CD4-positive, CD25-positive, alpha-beta regulatory T cell (primary cell): ENCODE results near the gene ABHD12B. TPM values are rescaled to one million over a fixed set of nuclear protein-coding genes. Genes with fewer than 3 reads are reported as not detected.
"Not testable (repeated sequence)": the region's sequence is repeated elsewhere in the genome, so short reads cannot be mapped to it uniquely, and the experiment has no call there.

Experiments used
- ATAC-seq, 2 donors: fragments of 150-1000 bp; cut with Tn5 transposase; one replicate each; pipeline ENCODE4 v1.10.0; 2021; ENCODE audit warnings: low read depth in 2 of 2, moderate number of reproducible peaks in 2 of 2, moderate library complexity in 1 of 2
- DNase-seq, 3 donors: peaks; one replicate each; pipeline versions ENCODE4 v3.0.0 to v3.0.0-alpha.2; 2012 to 2022; ENCODE audit warnings: mixed read lengths in 1 of 3
- H3K27ac ChIP-seq: one replicate; pipeline ENCODE4 v1.7.0; 2013; ENCODE audit warnings: mild to moderate bottlenecking, low read length; ENCODE audit not compliant: insufficient read depth, poor library complexity, severe bottlenecking
- H3K27me3 ChIP-seq: one replicate; pipeline ENCODE4 v1.7.0; 2013; ENCODE audit warnings: low read length; ENCODE audit not compliant: control insufficient read depth, insufficient read depth
- H3K36me3 ChIP-seq: one replicate; pipeline ENCODE4 v1.7.0; 2013; ENCODE audit warnings: mild to moderate bottlenecking, low read length, moderate library complexity; ENCODE audit not compliant: control insufficient read depth, insufficient read depth
- H3K4me1 ChIP-seq: 2 replicates; pipeline ENCODE4 v1.7.0; 2013; ENCODE audit warnings: mild to moderate bottlenecking, low read length; ENCODE audit not compliant: insufficient read depth, control insufficient read depth, poor library complexity, severe bottlenecking
- H3K4me3 ChIP-seq: one replicate; pipeline ENCODE4 v1.7.0; 2013; ENCODE audit warnings: low read depth, mild to moderate bottlenecking, low read length, moderate library complexity
- H3K9me3 ChIP-seq, 2 experiments: 1 replicate in 1 of 2; 2 replicates in 1 of 2; pipeline ENCODE4 v1.7.0; 2013; ENCODE audit warnings: low read length in 2 of 2, mild to moderate bottlenecking in 1 of 2, moderate library complexity in 1 of 2; ENCODE audit not compliant: control insufficient read depth in 2 of 2
- H3K27ac Mint-ChIP-seq, 3 donors: one replicate each; pipeline ENCODE4 v1.8.0; 2020 to 2022; ENCODE audit warnings: mild to moderate bottlenecking in 3 of 3, mixed read lengths in 3 of 3, moderate library complexity in 2 of 3
- H3K27me3 Mint-ChIP-seq: one replicate; pipeline ENCODE4 v1.8.0; 2022; ENCODE audit warnings: mild to moderate bottlenecking, mixed read lengths
- H3K36me3 Mint-ChIP-seq: one replicate; pipeline ENCODE4 v1.8.0; 2020; ENCODE audit warnings: mixed read lengths
- H3K4me1 Mint-ChIP-seq, 4 donors: one replicate each; pipeline ENCODE4 v1.8.0; 2020 to 2022; ENCODE audit warnings: mixed read lengths in 4 of 4, mild to moderate bottlenecking in 1 of 4
- H3K4me3 Mint-ChIP-seq, 4 donors: one replicate each; pipeline ENCODE4 v1.8.0; 2020 to 2022; ENCODE audit warnings: mild to moderate bottlenecking in 4 of 4, mixed read lengths in 4 of 4, moderate library complexity in 3 of 4
- H3K9me3 Mint-ChIP-seq, 7 donors: one replicate each; pipeline ENCODE4 v1.8.0; 2020 to 2022; ENCODE audit warnings: mixed read lengths in 7 of 7, mild to moderate bottlenecking in 3 of 7, moderate library complexity in 2 of 7
- polyA plus RNA-seq, 4 donors: library from polyadenylated mRNA; unstranded; fragments of 300-500 nt; fragmentation: Illumina TruSeq; gene quantifications; one replicate each; pipeline ENCODE4 v1.2.3, GENCODE V29; 2021
- total RNA-seq: library from RNA; stranded (reverse); gene quantifications from one replicate; pipeline ENCODE4 v1.2.3, GENCODE V29; 2022

ABHD12B gene
- total and polyA plus RNA-seq, 5 donors from 2014 or later, result 0.64 TPM; not detected in 4

DNA sequence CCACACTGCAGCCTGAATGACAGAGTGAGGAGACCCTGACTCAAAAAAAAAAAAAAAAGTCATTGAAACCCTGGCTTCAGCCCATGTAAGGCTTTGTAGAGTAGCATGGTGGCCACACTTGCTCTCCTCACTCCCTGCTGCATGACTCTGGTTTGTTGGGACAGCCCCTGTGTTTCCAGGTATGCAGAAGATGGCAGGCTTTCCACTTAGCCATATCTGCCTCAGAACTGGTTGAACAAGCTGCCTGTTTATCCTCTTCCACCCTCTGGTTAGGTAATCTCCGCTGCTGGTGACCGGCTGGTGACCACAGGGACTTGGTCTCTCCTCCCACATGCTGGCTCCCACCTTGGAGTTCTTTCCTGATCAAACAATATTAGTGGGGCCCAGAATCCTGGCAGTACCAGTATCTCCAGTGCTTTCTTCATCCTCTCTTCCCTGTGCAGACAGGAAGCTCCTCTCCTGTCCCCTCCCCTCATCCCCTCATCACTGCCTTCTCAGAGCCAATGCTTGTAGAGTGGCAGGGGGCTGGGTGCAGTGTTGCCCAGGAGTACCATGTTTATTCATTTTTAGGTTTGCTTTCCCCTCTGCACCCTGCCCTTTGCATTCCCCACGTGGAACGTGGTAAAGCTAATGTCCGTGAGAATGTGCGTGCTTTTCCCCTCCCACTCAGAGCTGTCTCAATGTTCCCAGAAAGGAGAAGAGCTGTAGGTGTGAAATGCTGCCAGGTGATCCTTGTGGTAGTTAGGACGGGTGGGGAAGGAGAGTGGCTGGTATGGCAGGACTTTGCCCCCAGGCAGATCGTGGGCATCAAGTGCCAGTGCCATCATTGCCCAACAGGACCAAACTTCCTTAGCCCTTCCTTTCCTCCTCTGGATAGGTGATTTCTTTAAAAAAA is 11.3 kb downstream of the ABHD12B start:
- H3K9me3 Mint-ChIP-seq, result no peaks in the 10 kb centered on the region
- H3K36me3 ChIP-seq, result no peaks in the 10 kb centered on the region
- H3K4me1 Mint-ChIP-seq, result no peaks in the 10 kb centered on the region
- no peak overlapping the region for H3K27ac Mint-ChIP-seq
- H3K27me3 Mint-ChIP-seq, result peaks cover 60% of the 10 kb centered on the region
- H3K9me3 ChIP-seq, result no peaks in the 10 kb centered on the region
- H3K4me3 Mint-ChIP-seq, result no peak overlapping the region
- ATAC-seq (no peak), DNase-seq (no peak)
- no peaks in the 10 kb centered on the region for H3K4me1 ChIP-seq
- peaks cover 10% of the 10 kb centered on the region for H3K27me3 ChIP-seq
- no peak overlapping the region for H3K27ac ChIP-seq
- H3K36me3 Mint-ChIP-seq, result no peaks in the 10 kb centered on the region
- no peak overlapping the region for H3K4me3 ChIP-seq

DNA sequence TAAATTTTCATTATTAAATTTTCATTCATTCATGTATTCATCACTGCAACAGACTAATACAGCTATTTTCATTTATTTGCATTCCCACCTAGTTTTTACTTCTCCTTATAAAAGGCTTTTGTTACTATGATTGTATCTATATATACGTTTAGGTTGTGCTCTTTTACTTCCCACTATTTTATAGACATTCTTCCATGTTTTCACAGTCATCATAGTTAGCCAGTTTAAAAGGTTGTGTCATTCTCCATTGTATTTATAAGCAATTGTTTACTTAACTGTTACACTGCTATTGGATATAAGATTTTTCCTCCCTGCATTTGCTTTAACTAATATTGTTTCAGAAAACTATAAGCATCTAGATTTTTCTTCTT is 12.0 kb downstream of the ABHD12B start:
- no peaks in the 10 kb centered on the region for H3K9me3 Mint-ChIP-seq
- Histone ChIP-seq H3K27me3 (peaks cover 9% of the 10 kb centered on the region), H3K4me3 (no peak overlapping the region), H3K4me1 (no peaks in the 10 kb centered on the region), H3K36me3 (no peaks in the 10 kb centered on the region), H3K27ac (no peak overlapping the region), H3K9me3 (no peaks in the 10 kb centered on the region)
- DNase-seq (no peak), ATAC-seq (no peak)
- no peak overlapping the region for H3K27ac Mint-ChIP-seq
- H3K36me3 Mint-ChIP-seq, result no peaks in the 10 kb centered on the region
- no peak overlapping the region for H3K4me3 Mint-ChIP-seq
- H3K27me3 Mint-ChIP-seq, result peaks cover 59% of the 10 kb centered on the region
- no peaks in the 10 kb centered on the region for H3K4me1 Mint-ChIP-seq

DNA sequence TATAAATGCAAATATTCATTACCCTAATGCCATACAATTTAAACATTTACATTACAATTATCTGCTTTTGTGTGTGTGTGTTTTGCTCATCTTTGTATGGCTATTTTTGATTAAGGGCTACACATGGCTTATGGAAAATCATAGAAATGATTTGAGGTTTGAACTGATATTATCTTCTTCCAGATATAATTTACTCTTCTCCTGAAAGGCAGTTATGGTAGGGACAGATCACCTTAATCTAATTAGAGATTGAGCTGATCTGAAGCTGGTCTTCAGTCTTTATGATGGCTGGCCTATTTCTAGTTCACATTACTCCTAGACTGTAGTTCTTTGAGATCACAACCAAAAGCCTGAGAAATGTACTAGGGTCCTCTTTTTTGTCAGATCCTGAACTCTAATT is 15.6 kb downstream of the ABHD12B start:
- peaks cover 6% of the 10 kb centered on the region for H3K27me3 ChIP-seq
- no peaks in the 10 kb centered on the region for H3K9me3 ChIP-seq
- Mint-ChIP-seq H3K9me3 (no peaks in the 10 kb centered on the region), H3K27ac (no peak overlapping the region), H3K4me3 (no peak overlapping the region), H3K4me1 (no peaks in the 10 kb centered on the region), H3K36me3 (no peaks in the 10 kb centered on the region), H3K27me3 (peaks cover 39% of the 10 kb centered on the region)
- no peak for ATAC-seq
- no peak overlapping the region for H3K4me3 ChIP-seq
- DNase-seq, result no peak
- H3K4me1 ChIP-seq, result no peaks in the 10 kb centered on the region
- H3K27ac ChIP-seq, result no peak overlapping the region
- no peaks in the 10 kb centered on the region for H3K36me3 ChIP-seq

DNA sequence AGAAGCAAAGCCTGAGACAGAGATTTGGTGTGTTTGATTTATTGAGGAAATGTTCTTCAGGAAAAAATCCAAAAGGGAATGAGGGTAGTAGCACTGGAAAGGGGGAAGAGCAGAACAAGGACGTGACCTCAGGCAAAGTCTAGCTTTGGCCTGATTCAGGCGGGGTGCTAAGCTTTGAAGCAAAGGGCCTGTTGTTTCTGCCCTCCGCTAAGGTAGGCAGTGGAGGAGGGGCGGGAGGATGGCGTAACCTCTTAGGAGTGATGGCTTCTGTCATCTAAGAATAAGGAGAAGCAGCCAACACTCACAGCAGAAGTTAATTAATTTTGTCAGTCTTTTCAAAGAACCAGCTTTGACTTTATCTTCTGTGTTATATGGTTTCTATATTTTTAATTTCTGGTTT is 20.4 kb downstream of the ABHD12B start:
- Histone ChIP-seq H3K36me3 (no peaks in the 10 kb centered on the region), H3K4me1 (no peaks in the 10 kb centered on the region), H3K9me3 (no peaks in the 10 kb centered on the region), H3K27me3 (no peaks in the 10 kb centered on the region), H3K27ac (no peak overlapping the region), H3K4me3 (no peak overlapping the region)
- Mint-ChIP-seq H3K9me3 (no peaks in the 10 kb centered on the region), H3K4me3 (no peak overlapping the region), H3K27ac (no peak overlapping the region), H3K27me3 (peaks cover 15% of the 10 kb centered on the region), H3K36me3 (no peaks in the 10 kb centered on the region), H3K4me1 (no peaks in the 10 kb centered on the region)
- ATAC-seq, result no peak
- no peak for DNase-seq

DNA sequence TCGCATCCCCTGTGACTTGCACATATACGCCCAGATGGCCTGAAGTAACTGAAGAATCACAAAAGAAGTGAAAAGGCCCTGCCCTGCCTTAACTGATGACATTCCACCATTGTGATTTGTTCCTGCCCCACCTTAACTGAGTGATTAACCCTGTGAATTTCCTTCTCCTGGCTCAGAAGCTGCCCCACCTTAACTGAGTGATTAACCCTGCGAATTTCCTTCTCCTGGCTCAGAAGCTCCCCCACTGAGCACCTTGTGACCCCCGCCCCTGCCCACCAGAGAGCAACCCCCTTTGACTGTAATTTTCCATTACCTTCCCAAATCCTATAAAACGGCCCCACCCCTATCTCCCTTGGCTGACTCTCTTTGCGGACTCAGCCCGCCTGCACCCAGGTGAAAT is 24.6 kb downstream of the ABHD12B start:
- not testable (repeated sequence) for H3K27ac ChIP-seq, H3K4me1 Mint-ChIP-seq, H3K27me3 ChIP-seq, DNase-seq, H3K4me3 Mint-ChIP-seq, H3K36me3 ChIP-seq, H3K4me3 ChIP-seq, ATAC-seq, H3K36me3 Mint-ChIP-seq, H3K9me3 Mint-ChIP-seq, H3K9me3 ChIP-seq, H3K4me1 ChIP-seq, H3K27ac Mint-ChIP-seq
- peaks cover 17% of the 10 kb centered on the region for H3K27me3 Mint-ChIP-seq

DNA sequence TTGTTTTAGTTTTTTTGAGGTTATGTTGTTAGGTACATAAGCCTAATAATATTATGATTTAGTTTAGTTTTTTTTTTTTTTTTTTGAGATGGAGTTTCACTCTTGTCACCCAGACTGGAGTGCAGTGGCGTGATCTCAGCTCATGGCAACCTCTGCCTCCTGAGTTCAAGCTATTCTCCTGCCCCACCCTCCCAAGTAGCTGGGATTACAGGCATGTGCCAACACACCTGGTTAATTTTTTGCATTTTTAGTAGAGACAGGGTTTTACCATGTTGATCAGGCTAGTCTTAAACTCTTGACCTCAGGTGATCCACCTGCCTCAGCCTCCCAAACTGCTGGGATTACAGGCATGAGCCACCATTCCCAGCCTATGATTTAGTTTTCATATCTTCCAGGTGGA is 25.2 kb downstream of the ABHD12B start:
- H3K27me3 Mint-ChIP-seq, result peaks cover 13% of the 10 kb centered on the region
- not testable (repeated sequence) for H3K27ac Mint-ChIP-seq, H3K4me3 Mint-ChIP-seq, H3K27ac ChIP-seq, H3K4me1 ChIP-seq, H3K9me3 ChIP-seq, H3K27me3 ChIP-seq, H3K9me3 Mint-ChIP-seq, H3K4me3 ChIP-seq, H3K4me1 Mint-ChIP-seq, H3K36me3 ChIP-seq, H3K36me3 Mint-ChIP-seq, ATAC-seq, DNase-seq

DNA sequence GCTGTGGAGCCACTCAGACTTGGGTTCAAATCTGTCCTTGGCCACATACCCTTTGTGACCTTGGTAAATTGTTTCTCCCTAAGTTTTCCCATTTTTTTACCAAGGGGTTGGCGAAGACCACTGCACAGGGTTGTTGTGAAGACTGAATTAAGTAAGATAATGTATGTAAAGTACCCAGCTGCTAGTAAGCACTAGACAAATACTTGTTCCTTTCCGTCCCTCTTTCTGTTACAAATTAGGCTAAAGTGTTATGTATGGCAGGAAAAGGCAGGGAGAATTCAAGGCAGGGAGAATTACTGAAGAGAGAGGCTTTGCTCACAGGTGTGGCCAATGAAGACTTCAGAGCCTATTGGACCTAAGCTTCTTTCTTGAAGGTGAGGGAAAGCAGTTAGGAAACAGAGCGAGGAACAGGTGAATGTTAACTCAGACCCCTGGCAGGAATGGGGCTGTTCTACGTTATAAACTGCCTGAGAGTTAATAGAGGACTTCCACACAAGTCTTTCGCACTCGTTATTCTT is 25.9 kb downstream of the ABHD12B start:
- H3K27ac Mint-ChIP-seq, result no peak overlapping the region
- Histone ChIP-seq H3K4me3 (no peak overlapping the region), H3K9me3 (no peaks in the 10 kb centered on the region), H3K27me3 (peaks cover 5% of the 10 kb centered on the region), H3K36me3 (no peaks in the 10 kb centered on the region), H3K4me1 (no peaks in the 10 kb centered on the region), H3K27ac (no peak overlapping the region)
- peaks cover 20% of the 10 kb centered on the region for H3K27me3 Mint-ChIP-seq
- ATAC-seq, result no peak
- H3K36me3 Mint-ChIP-seq, result no peaks in the 10 kb centered on the region
- DNase-seq, result no peak
- H3K9me3 Mint-ChIP-seq, result peaks cover 0 to 2% (median 0%) of the 10 kb centered on the region in 7 donors
- no peak overlapping the region for H3K4me3 Mint-ChIP-seq
- no peaks in the 10 kb centered on the region for H3K4me1 Mint-ChIP-seq

DNA sequence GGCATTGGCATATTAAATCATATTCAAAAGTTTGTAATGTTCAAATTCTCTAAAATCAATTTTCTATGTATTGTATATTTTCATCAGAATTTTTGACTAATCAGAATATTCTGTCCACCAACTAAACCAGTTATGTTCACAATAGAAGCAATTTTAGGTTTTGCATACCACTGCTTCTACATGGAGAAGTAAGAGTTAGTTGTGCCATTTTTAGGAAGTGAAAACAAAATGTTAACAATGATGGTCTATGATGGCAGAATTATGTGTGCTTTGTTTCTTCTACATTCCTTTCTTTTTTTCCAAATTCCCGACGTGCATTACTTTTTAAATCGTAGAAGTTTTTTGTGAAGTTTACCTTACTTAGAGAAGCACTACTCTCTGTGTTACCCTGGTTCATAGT is 29.5 kb downstream of the ABHD12B start:
- no peak overlapping the region for H3K4me3 Mint-ChIP-seq
- peaks cover 0 to 5% (median 0%) of the 10 kb centered on the region in 7 donors for H3K9me3 Mint-ChIP-seq
- peaks cover 3% of the 10 kb centered on the region for H3K36me3 Mint-ChIP-seq
- H3K4me1 ChIP-seq, result no peaks in the 10 kb centered on the region
- H3K4me3 ChIP-seq, result no peak overlapping the region
- H3K27ac Mint-ChIP-seq, result no peak overlapping the region
- no peaks in the 10 kb centered on the region for H3K4me1 Mint-ChIP-seq
- no peak for DNase-seq
- no peak overlapping the region for H3K27ac ChIP-seq
- no peaks in the 10 kb centered on the region for H3K36me3 ChIP-seq
- peaks cover 7% of the 10 kb centered on the region for H3K27me3 ChIP-seq
- peaks cover 29% of the 10 kb centered on the region for H3K27me3 Mint-ChIP-seq
- ATAC-seq, result no peak
- H3K9me3 ChIP-seq, result peaks cover 0 to 7% of the 10 kb centered on the region in 2 experiments
